ENCODE data around the gene AMN1. TPM values are rescaled to one million over a fixed set of nuclear protein-coding genes. Genes with fewer than 3 reads are reported as not detected.

The AMN1 gene
- total RNA-seq, 1 donor from 2014 or later: 31.9 TPM

DNA sequence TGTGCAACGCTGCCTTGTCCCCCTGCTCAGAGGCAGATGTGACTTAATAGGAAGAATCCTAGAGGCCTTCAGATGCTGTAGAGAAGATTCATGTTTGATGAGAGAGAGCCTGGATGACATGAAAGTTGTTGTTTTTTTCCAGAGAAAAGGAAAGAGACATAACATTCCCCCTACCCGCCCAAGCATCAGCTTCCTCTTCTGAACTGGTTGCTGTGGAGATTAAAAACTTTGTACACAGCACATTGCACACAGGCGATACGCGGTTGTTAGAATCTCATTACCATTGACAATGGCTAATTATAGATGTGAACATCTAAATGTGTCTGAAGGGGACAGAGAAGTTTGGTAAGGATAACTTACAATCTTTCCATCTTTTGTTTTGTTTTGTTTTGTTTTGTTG is 82.9 kb downstream of the AMN1 start:
- H3K4me1 Mint-ChIP-seq (ENCODE audit: low read depth): peaks cover 2% of the 10 kb centered on the region
- TF ChIP-seq, protein P1, sequence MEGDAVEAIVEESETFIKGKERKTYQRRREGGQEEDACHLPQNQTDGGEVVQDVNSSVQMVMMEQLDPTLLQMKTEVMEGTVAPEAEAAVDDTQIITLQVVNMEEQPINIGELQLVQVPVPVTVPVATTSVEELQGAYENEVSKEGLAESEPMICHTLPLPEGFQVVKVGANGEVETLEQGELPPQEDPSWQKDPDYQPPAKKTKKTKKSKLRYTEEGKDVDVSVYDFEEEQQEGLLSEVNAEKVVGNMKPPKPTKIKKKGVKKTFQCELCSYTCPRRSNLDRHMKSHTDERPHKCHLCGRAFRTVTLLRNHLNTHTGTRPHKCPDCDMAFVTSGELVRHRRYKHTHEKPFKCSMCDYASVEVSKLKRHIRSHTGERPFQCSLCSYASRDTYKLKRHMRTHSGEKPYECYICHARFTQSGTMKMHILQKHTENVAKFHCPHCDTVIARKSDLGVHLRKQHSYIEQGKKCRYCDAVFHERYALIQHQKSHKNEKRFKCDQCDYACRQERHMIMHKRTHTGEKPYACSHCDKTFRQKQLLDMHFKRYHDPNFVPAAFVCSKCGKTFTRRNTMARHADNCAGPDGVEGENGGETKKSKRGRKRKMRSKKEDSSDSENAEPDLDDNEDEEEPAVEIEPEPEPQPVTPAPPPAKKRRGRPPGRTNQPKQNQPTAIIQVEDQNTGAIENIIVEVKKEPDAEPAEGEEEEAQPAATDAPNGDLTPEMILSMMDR (IDR thresholded peaks at IDR 0.05; ENCODE audit: unreplicated experiment): no peak
- no peaks in the 10 kb centered on the region for H3K27me3 Mint-ChIP-seq
- DNase-seq (ENCODE audit: low spot score, unreplicated experiment): no peak
- H3K9me3 Mint-ChIP-seq (ENCODE audit: low read depth): no peaks in the 10 kb centered on the region
- H3K4me3 Mint-ChIP-seq (ENCODE audit: low read depth): no peak overlapping the region
- no peaks in the 10 kb centered on the region for H3K36me3 Mint-ChIP-seq (ENCODE audit: insufficient read depth)
- H3K27ac Mint-ChIP-seq: no peak overlapping the region

DNA sequence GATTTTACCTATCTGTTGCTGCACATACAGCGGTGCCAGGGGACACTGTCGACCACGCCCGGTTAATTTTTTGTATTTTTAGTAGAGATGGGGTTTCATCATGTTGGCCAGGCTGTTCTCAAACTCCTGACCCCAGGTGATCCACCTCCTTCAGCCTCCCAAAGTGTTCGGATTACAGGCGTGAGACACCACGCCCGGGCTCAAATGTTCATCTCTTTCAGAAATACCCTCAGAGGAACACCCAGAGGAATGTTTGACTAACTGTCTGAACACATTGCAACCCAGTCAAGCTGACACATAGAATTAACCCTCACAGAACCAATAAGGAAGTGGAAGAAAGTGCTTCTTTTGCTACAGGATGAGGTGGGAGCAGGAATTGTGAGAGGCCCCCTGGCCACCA is 84.3 kb downstream of the AMN1 start:
- no peaks in the 10 kb centered on the region for H3K27me3 Mint-ChIP-seq

DNA sequence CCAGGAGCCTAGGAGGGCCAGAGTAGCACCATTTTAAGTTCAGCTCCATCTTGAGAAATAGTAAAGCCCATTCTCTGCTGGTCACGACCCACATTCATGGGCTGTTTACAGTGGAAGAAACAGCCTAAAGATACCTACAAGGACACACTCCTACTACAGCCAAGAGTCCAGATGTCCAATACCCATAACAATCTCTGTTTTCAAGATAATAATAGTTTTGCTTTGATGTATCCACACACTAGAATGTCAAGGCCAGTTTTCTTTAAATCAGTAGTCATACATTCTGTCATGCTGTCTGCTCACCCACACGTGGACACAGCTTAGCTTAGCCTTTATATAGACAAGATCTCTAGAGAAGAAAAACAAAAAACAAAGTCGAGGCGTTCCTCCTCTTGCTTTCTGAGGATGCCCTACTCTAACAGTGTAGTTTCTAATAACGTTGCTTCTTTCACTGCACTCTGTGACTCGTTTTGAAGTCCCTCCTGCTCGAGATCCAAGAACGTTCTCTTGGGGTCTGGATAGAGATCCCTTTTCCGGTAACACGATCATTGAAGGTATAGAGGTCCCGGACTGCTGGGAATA is 87.2 kb downstream of the AMN1 start:
- H3K4me1 Mint-ChIP-seq (ENCODE audit: low read depth): peaks cover 3% of the 10 kb centered on the region
- TF ChIP-seq, protein P1 (IDR thresholded peaks at IDR 0.05; ENCODE audit: unreplicated experiment): no peak
- H3K4me3 Mint-ChIP-seq (ENCODE audit: low read depth): no peak overlapping the region
- H3K9me3 Mint-ChIP-seq (ENCODE audit: low read depth): no peaks in the 10 kb centered on the region
- H3K36me3 Mint-ChIP-seq (ENCODE audit: insufficient read depth): no peaks in the 10 kb centered on the region
- H3K27ac Mint-ChIP-seq: no peak overlapping the region
- DNase-seq (ENCODE audit: low spot score, unreplicated experiment): no peak
- H3K27me3 Mint-ChIP-seq: no peaks in the 10 kb centered on the region

More for the DNA sequence above, 84.3 kb downstream of the AMN1 start:
- TF ChIP-seq, protein P1 (IDR thresholded peaks at IDR 0.05; ENCODE audit: unreplicated experiment): no peak
- Mint-ChIP-seq H3K4me1 (ENCODE audit: low read depth) (peaks cover 2% of the 10 kb centered on the region), H3K36me3 (ENCODE audit: insufficient read depth) (no peaks in the 10 kb centered on the region), H3K9me3 (ENCODE audit: low read depth) (no peaks in the 10 kb centered on the region), H3K27ac (peak overlapping the region; percentile 14), H3K4me3 (ENCODE audit: low read depth) (no peak overlapping the region)
- no peak for DNase-seq (ENCODE audit: low spot score, unreplicated experiment)

DNA sequence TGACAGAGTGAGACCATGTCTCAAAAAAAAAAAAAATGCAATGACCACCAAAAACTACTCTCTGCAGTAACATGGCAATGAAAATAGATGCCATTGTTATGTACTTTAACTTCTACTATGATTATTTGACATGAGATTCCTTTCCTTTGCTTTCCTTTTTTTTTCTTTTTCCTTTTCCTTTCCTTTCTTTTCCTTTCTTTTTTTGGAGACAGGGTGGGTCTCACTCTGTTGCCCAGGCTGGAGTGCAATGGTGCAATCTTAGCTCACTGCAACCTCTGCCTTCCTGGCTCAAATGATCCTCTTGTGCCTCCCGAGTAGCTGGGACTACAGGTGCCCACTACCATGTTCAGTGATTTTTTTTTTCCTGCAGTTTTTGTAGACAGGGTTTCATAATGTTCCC is 94.2 kb downstream of the AMN1 start:
- Mint-ChIP-seq H3K4me3 (ENCODE audit: low read depth) (no peak overlapping the region), H3K4me1 (ENCODE audit: low read depth) (peaks cover 23% of the 10 kb centered on the region), H3K36me3 (ENCODE audit: insufficient read depth) (no peaks in the 10 kb centered on the region), H3K27me3 (no peaks in the 10 kb centered on the region), H3K27ac (no peak overlapping the region), H3K9me3 (ENCODE audit: low read depth) (no peaks in the 10 kb centered on the region)
- no peak for DNase-seq (ENCODE audit: low spot score, unreplicated experiment)
- TF ChIP-seq, protein P1 (IDR thresholded peaks at IDR 0.05; ENCODE audit: unreplicated experiment): no peak

DNA sequence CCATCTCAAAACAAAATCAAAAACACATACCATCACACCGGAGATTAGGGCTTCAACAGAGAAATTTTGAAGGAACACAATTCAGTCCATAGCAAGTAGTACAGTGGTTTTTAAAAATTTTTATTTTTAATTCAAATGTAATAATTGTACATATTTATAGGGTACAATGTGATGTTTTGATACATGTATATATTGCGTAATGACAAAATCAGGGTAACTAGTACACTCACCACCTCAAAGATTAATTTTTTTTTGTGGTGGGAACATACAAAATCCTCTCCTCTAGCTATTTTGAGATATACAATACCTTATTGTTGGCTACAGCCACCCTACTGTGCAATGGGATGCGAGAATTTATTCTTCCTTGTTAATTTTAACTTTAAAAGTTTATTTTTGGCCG is 95.4 kb downstream of the AMN1 start:
- TF ChIP-seq, protein P1 (IDR thresholded peaks at IDR 0.05; ENCODE audit: unreplicated experiment): no peak
- Mint-ChIP-seq H3K27me3 (no peaks in the 10 kb centered on the region), H3K4me1 (ENCODE audit: low read depth) (peaks cover 28% of the 10 kb centered on the region), H3K36me3 (ENCODE audit: insufficient read depth) (no peaks in the 10 kb centered on the region), H3K27ac (no peak overlapping the region), H3K4me3 (ENCODE audit: low read depth) (no peak overlapping the region), H3K9me3 (ENCODE audit: low read depth) (no peaks in the 10 kb centered on the region)
- no peak for DNase-seq (ENCODE audit: low spot score, unreplicated experiment)
